RPMI7951 (cell line): ENCODE data around the gene GLDC. TPM values are rescaled to one million over a fixed set of nuclear protein-coding genes. Genes with fewer than 3 reads are reported as not detected.

Experiments
- DNase-seq: peaks from one replicate; pipeline ENCODE4 v3.0.0-alpha.2; 2012; ENCODE audit warnings: low read depth
- total RNA-seq: library from RNA; depleted of rRNA; stranded (reverse); fragments of >200 nt; shearing (Covaris generic); gene quantifications from 2 replicates; pipeline ENCODE4 v1.2.3, GENCODE V29; 2014

GLDC gene
- total RNA-seq, 1 experiment from 2014 or later: 2.0 TPM

- no peak for DNase-seq
Measured at GRCh38 chr9:6620796-6621195, 24.7 kb downstream of the GLDC start.

DNA sequence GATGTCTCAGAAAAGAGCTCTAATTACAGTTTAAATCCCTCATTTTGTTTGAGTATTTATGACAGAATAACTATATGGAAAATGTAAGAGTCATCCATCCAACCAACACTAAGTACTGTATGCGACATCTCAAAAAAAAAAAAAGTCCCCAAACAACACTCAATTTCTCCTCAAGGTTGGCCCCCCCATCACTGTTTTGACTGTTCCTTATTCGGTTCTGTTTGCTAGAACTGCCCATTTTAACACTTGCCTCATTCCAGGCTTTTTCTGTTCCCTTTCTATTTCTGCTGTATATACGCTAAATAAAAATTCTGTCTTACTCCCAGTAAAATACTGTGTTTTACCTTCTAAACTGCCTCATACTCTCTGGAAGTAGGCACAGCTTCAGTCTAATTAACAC lies 25.2 kb downstream of the GLDC start:
- DNase-seq: no peak

DNA sequence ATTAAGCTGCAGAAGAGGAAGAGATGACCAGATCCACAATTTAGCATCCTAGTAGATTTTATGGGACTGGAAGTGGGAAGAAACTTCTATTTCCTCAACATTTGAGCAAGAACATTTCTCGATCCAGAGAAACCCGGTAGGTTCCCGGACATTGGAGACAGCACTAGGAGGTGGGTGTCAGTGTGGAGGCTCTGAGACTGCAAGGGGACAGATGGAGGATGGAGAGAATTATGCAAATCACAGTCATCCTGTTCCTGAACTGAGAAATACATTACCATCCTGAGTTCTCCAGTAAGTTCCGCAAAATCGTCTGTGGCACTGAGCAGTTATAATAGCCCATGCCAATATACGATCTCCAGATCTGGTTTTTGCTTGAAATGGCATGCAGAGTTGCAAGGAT lies 25.6 kb downstream of the GLDC start:
- DNase-seq: no peak

- no peak for DNase-seq
Measured at GRCh38 chr9:6616951-6617602, 28.5 kb downstream of the GLDC start.

DNA sequence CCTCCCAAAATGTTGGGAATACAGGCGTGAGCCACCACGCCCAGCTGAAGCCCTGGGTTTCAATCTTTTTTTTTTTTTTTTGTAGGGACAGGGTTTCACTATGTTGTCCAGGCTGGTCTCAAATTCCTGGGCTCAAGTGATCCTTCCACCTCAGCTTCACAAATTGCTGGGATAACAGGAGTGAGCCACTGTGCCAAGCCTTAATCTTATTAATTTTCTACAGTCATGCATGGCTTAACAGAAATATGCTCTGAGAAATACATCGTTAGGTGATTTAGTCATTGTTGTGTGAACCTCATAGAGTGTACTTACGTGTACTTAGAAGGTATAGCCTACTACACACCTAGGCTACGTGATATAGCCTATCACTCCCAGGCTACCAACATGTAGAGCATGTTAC lies 31.0 kb downstream of the GLDC start:
- DNase-seq: no peak

- no peak for DNase-seq
Measured at GRCh38 chr9:6611865-6612264, 33.7 kb downstream of the GLDC start.

GRCh38 chr9:6610073-6610472 lies 35.5 kb downstream of the GLDC start:
- no peak for DNase-seq

DNA sequence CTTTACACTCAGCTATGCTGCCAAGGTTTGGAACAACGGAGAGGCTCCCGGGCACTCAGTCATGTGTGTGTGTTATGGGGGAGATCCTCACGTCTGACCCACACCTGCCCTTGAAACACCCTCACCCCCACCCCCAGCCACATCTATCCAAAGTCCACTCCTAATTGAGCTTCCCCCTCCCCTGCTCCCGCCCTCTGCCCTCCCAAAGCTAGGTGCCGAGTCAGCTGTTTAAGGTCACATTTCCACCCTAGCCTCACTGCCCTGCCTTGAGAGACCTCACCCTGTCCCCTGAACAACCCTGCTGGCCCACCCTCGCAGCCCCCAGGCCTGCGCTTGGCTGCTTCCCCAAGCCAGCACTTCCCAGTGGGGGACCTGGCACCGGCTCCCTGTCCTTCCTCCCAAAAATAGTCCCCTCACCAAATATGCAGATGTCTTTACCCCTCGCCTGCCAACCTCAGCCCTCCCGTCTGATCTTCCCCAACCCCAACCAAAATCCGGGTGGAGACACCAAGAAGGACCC lies 36.0 kb downstream of the GLDC start:
- no peak for DNase-seq

GRCh38 chr9:6605202-6605601 lies 40.3 kb downstream of the GLDC start:
- peak; percentile 31 for DNase-seq

GRCh38 chr9:6600426-6600825 lies 45.1 kb downstream of the GLDC start:
- no peak for DNase-seq

DNA sequence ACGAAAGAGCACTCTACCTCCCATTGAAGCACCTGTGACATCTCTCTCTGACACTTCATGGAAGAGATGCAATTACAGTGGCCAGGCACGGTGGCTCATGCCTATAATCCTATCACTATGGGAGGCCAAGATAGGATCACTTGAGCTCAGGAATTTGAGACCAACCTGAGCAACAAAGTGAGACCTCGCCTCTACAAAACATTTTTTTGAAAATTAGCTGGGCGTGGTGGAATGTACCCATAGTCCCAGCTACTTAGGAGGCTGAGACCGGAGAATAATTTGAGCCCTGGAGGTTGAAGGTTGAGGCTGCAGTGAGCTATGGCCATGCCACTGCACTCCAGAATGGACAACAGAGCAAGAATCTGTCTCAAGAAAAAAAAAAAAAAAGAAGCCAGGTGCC lies 45.5 kb downstream of the GLDC start:
- DNase-seq: no peak

- DNase-seq: no peak
Measured at GRCh38 chr9:6598249-6598725, 47.2 kb downstream of the GLDC start.

DNA sequence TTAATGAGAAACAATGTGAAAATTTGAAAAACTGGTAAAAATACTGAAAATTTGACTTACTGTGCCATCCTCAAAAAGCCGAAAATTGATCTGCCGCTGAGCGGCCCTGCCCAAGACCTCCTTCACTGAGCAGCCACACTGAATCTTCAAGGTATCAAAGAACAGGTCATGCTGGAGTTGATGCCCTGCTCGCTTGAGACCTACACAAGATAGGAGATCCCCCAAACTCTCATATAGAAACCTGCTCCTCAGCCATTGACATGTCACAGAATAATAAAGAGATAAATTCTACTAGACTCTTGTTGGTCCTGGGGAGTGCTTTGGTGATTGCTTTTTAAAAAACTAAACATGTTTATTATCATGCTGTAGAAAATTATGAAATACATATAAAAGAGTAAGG lies 52.7 kb downstream of the GLDC start:
- DNase-seq: no peak

DNA sequence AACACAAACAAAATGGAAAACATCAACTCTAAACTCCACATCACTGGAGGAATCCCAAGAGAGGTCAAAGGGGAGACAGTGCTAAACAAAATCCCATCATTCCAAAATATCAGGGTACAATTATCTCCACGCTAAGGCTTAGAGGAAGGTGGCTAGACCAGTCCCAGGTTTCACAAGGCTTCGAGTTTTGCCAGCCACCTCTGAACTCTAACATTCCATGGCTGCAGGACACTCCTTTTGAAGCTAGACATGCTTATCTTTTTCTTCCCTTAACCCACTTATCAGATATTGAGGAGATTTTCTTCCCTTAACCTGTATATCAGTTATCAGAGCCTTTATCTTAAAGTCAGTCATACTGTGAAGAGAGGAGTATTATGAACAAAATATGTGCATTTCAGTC lies 53.3 kb downstream of the GLDC start:
- DNase-seq: no peak

DNA sequence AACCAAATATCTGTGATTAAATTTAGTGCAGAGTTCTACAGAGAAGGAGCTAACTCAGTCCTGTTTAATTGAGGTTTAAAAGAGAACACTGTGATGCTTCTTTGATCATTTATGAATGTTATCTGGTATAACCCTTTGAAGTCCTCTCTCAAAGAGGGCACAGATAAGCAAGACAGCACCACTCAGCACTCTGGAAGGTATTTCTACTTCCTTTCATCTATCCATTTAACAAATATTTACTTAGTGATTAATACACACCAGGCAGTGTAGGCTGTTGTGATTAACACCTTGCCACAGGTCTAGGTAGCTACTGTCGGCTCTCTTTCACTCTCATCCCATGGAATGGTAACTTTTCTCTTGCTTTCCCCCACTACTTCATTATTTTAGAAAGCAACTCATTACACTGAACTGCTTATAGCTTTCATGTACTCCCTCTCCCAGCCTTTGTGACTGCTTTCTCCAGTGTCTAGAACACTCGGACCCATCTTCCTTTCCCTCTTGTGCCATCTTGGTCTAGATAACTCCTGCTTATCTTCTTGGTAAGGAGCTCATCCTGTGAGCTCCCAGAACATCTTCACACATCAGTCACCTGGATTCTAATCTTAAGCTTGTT lies 54.7 kb downstream of the GLDC start:
- DNase-seq: no peak

- no peak for DNase-seq
Measured at GRCh38 chr9:6590334-6590733, 55.2 kb downstream of the GLDC start.

DNA sequence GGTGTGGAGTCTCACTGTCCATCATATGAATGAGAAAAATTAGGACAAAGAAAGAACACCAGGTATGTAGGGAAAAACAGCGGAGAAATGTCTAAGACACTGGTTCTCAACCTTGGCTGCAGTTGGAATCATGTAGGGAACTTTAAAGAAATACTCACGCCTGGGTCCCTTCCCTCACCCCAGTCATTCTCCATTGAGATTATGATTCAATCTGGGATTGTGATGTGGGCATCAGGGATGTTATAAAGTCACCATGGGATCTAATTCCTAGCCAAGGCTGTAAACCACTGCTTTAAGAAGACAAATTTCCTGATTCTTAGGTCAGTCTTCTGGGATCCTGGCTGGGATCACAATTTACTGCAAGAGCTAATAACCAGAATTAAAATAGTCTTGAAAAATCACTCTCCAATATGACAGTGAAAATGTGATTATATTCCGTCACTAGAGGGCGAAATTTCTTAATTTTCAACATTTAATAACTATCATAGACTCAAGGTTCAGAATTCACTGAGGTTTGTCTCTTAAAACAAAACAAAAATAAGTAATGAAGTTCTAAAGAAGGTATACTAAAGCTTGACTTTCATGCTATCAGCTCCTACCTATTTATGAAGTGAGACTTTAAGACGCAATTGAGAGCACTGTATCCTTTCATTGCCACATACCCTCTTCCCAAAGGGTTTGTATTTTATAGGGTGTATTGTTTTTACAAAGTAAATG lies 60.5 kb downstream of the GLDC start:
- DNase-seq: peak; percentile 17

DNA sequence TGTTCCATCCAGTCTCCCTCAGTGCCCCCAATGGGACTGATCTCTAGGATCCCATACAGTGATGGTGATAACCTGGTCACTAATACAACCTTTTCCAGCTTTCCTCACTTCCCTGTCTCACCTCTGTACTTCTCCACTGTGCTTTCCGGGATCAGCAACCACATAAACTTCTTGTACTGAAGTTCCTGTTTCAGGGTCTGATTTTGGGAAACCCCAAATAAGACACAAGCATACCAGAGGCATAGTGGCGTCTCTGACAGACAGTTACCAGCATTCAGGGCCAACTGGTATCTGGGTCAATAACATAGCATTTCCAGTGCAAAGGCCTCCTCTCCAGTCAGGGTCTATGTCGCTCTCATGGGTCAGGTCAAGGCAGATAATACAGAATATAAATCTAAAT lies 64.3 kb downstream of the GLDC start:
- DNase-seq: no peak

- no peak for DNase-seq
Measured at GRCh38 chr9:6579613-6580012, 65.9 kb downstream of the GLDC start.

- no peak for DNase-seq
Measured at GRCh38 chr9:6576987-6577386, 68.5 kb downstream of the GLDC start.

- no peak for DNase-seq
Measured at GRCh38 chr9:6575324-6576034, 70.0 kb downstream of the GLDC start.

- peak; percentile 90 for DNase-seq
Measured at GRCh38 chr9:6567140-6567591, 78.4 kb downstream of the GLDC start.
